CD4-positive, CD25-positive, alpha-beta regulatory T cell (primary cell): Measurements from ENCODE around the gene TRIM65. TPM values are rescaled to one million over a fixed set of nuclear protein-coding genes. Genes with fewer than 3 reads are reported as not detected.

Source experiments
- ATAC-seq, 2 donors: fragments of 150-1000 bp; cut with Tn5 transposase; one replicate each; pipeline ENCODE4 v1.10.0; 2021; ENCODE audit warnings: low read depth in 2 of 2, moderate number of reproducible peaks in 2 of 2, moderate library complexity in 1 of 2
- DNase-seq, 3 donors: peaks; one replicate each; pipeline versions ENCODE4 v3.0.0 to v3.0.0-alpha.2; 2012 to 2022; ENCODE audit warnings: mixed read lengths in 1 of 3
- H3K27ac ChIP-seq: one replicate; pipeline ENCODE4 v1.7.0; 2013; ENCODE audit warnings: mild to moderate bottlenecking, low read length; ENCODE audit not compliant: insufficient read depth, poor library complexity, severe bottlenecking
- H3K27me3 ChIP-seq: one replicate; pipeline ENCODE4 v1.7.0; 2013; ENCODE audit warnings: low read length; ENCODE audit not compliant: control insufficient read depth, insufficient read depth
- H3K36me3 ChIP-seq: one replicate; pipeline ENCODE4 v1.7.0; 2013; ENCODE audit warnings: mild to moderate bottlenecking, low read length, moderate library complexity; ENCODE audit not compliant: control insufficient read depth, insufficient read depth
- H3K4me1 ChIP-seq: 2 replicates; pipeline ENCODE4 v1.7.0; 2013; ENCODE audit warnings: mild to moderate bottlenecking, low read length; ENCODE audit not compliant: insufficient read depth, control insufficient read depth, poor library complexity, severe bottlenecking
- H3K4me3 ChIP-seq: one replicate; pipeline ENCODE4 v1.7.0; 2013; ENCODE audit warnings: low read depth, mild to moderate bottlenecking, low read length, moderate library complexity
- H3K9me3 ChIP-seq, 2 experiments: 1 replicate in 1 of 2; 2 replicates in 1 of 2; pipeline ENCODE4 v1.7.0; 2013; ENCODE audit warnings: low read length in 2 of 2, mild to moderate bottlenecking in 1 of 2, moderate library complexity in 1 of 2; ENCODE audit not compliant: control insufficient read depth in 2 of 2
- H3K27ac Mint-ChIP-seq, 3 donors: one replicate each; pipeline ENCODE4 v1.8.0; 2020 to 2022; ENCODE audit warnings: mild to moderate bottlenecking in 3 of 3, mixed read lengths in 3 of 3, moderate library complexity in 2 of 3
- H3K27me3 Mint-ChIP-seq: one replicate; pipeline ENCODE4 v1.8.0; 2022; ENCODE audit warnings: mild to moderate bottlenecking, mixed read lengths
- H3K36me3 Mint-ChIP-seq: one replicate; pipeline ENCODE4 v1.8.0; 2020; ENCODE audit warnings: mixed read lengths
- H3K4me1 Mint-ChIP-seq, 4 donors: one replicate each; pipeline ENCODE4 v1.8.0; 2020 to 2022; ENCODE audit warnings: mixed read lengths in 4 of 4, mild to moderate bottlenecking in 1 of 4
- H3K4me3 Mint-ChIP-seq, 4 donors: one replicate each; pipeline ENCODE4 v1.8.0; 2020 to 2022; ENCODE audit warnings: mild to moderate bottlenecking in 4 of 4, mixed read lengths in 4 of 4, moderate library complexity in 3 of 4
- H3K9me3 Mint-ChIP-seq, 7 donors: one replicate each; pipeline ENCODE4 v1.8.0; 2020 to 2022; ENCODE audit warnings: mixed read lengths in 7 of 7, mild to moderate bottlenecking in 3 of 7, moderate library complexity in 2 of 7
- polyA plus RNA-seq, 4 donors: library from polyadenylated mRNA; unstranded; fragments of 300-500 nt; fragmentation: Illumina TruSeq; gene quantifications; one replicate each; pipeline ENCODE4 v1.2.3, GENCODE V29; 2021
- total RNA-seq: library from RNA; stranded (reverse); gene quantifications from one replicate; pipeline ENCODE4 v1.2.3, GENCODE V29; 2022

Gene TRIM65
- total and polyA plus RNA-seq, 5 donors from 2014 or later, result 16.9 to 24.3 (median 19.9) TPM

GRCh38 chr17:75849279-75849646 lies 47.5 kb downstream of the TRIM65 start:
- peak overlapping the region in 1 of 4 donors; percentile 75 for H3K4me3 Mint-ChIP-seq
- peaks cover 4 to 46% (median 21%) of the 10 kb centered on the region in 4 donors for H3K4me1 Mint-ChIP-seq
- no peak overlapping the region for H3K27ac Mint-ChIP-seq
- Histone ChIP-seq H3K9me3 (no peaks in the 10 kb centered on the region), H3K27me3 (no peaks in the 10 kb centered on the region), H3K4me1 (peaks cover 31% of the 10 kb centered on the region), H3K27ac (no peak overlapping the region), H3K36me3 (peaks cover 56% of the 10 kb centered on the region), H3K4me3 (no peak overlapping the region)
- DNase-seq, result no peak
- peaks cover 16% of the 10 kb centered on the region for H3K36me3 Mint-ChIP-seq
- H3K27me3 Mint-ChIP-seq, result no peaks in the 10 kb centered on the region
- no peak for ATAC-seq
- peaks cover 0 to 1% (median 0%) of the 10 kb centered on the region in 7 donors for H3K9me3 Mint-ChIP-seq

- H3K36me3 ChIP-seq, result peaks cover 56% of the 10 kb centered on the region
Measured at GRCh38 chr17:75848523-75849278, 48.0 kb downstream of the TRIM65 start.

GRCh38 chr17:75847614-75848522 lies 48.9 kb downstream of the TRIM65 start:
- H3K4me1 ChIP-seq, result peaks cover 30% of the 10 kb centered on the region
- Mint-ChIP-seq H3K27ac (peak overlapping the region in 2 of 3 donors; percentile 69 to 78), H3K9me3 (no peaks in the 10 kb centered on the region), H3K4me1 (peaks cover 4 to 42% (median 15%) of the 10 kb centered on the region in 4 donors), H3K36me3 (peaks cover 16% of the 10 kb centered on the region), H3K27me3 (no peaks in the 10 kb centered on the region), H3K4me3 (peak overlapping the region in 2 of 4 donors; percentile 68 to 97)
- H3K27ac ChIP-seq, result no peak overlapping the region
- no peak overlapping the region for H3K4me3 ChIP-seq
- H3K27me3 ChIP-seq, result no peaks in the 10 kb centered on the region
- ATAC-seq, result no peak
- H3K36me3 ChIP-seq, result peaks cover 56% of the 10 kb centered on the region
- H3K9me3 ChIP-seq, result no peaks in the 10 kb centered on the region
- DNase-seq, result no peak

More at GRCh38 chr17:75848523-75849278, 48.0 kb downstream of the TRIM65 start:
- Mint-ChIP-seq H3K27ac (peak overlapping the region; percentile 32 to 70 (median 69)), H3K36me3 (peaks cover 16% of the 10 kb centered on the region), H3K4me1 (peaks cover 4 to 45% (median 18%) of the 10 kb centered on the region in 4 donors), H3K9me3 (no peaks in the 10 kb centered on the region), H3K4me3 (peak overlapping the region in 2 of 4 donors; percentile 68 to 97), H3K27me3 (no peaks in the 10 kb centered on the region)
- Histone ChIP-seq H3K9me3 (no peaks in the 10 kb centered on the region), H3K27me3 (no peaks in the 10 kb centered on the region), H3K4me1 (peaks cover 31% of the 10 kb centered on the region), H3K4me3 (no peak overlapping the region), H3K27ac (no peak overlapping the region)
- no peak for ATAC-seq
- peak; percentile 67 to 77 (median 70) for DNase-seq

GRCh38 chr17:75846692-75847613 lies 49.8 kb downstream of the TRIM65 start:
- H3K4me3 ChIP-seq, result no peak overlapping the region
- Mint-ChIP-seq H3K4me1 (peaks cover 4 to 41% (median 14%) of the 10 kb centered on the region in 4 donors), H3K9me3 (no peaks in the 10 kb centered on the region), H3K27ac (peak overlapping the region in 1 of 3 donors; percentile 69), H3K36me3 (peaks cover 16% of the 10 kb centered on the region), H3K27me3 (no peaks in the 10 kb centered on the region), H3K4me3 (peak overlapping the region in 2 of 4 donors; percentile 3 to 58)
- DNase-seq (no peak), ATAC-seq (no peak)
- no peak overlapping the region for H3K27ac ChIP-seq
- H3K4me1 ChIP-seq, result peaks cover 39% of the 10 kb centered on the region
- peaks cover 59% of the 10 kb centered on the region for H3K36me3 ChIP-seq
- no peaks in the 10 kb centered on the region for H3K27me3 ChIP-seq
- H3K9me3 ChIP-seq, result no peaks in the 10 kb centered on the region

GRCh38 chr17:75845933-75846691 lies 50.6 kb downstream of the TRIM65 start:
- no peaks in the 10 kb centered on the region for H3K27me3 ChIP-seq
- Mint-ChIP-seq H3K36me3 (peaks cover 13% of the 10 kb centered on the region), H3K4me3 (peak overlapping the region in 3 of 4 donors; percentile 48 to 58 (median 52)), H3K4me1 (peaks cover 4 to 39% (median 11%) of the 10 kb centered on the region in 4 donors), H3K9me3 (no peaks in the 10 kb centered on the region), H3K27me3 (no peaks in the 10 kb centered on the region), H3K27ac (peak overlapping the region; percentile 41 to 88 (median 52))
- ATAC-seq (no peak), DNase-seq (no peak)
- H3K4me1 ChIP-seq, result peaks cover 40% of the 10 kb centered on the region
- no peak overlapping the region for H3K4me3 ChIP-seq
- no peak overlapping the region for H3K27ac ChIP-seq
- peaks cover 54% of the 10 kb centered on the region for H3K36me3 ChIP-seq
- H3K9me3 ChIP-seq, result no peaks in the 10 kb centered on the region

- ATAC-seq (peak; percentile 43 to 48), DNase-seq (peak; percentile 35 to 78 (median 35))
- H3K4me3 Mint-ChIP-seq, result peak overlapping the region; percentile 52 to 65 (median 55)
- no peaks in the 10 kb centered on the region for H3K27me3 Mint-ChIP-seq
- peaks cover 13% of the 10 kb centered on the region for H3K36me3 Mint-ChIP-seq
- H3K4me3 ChIP-seq, result no peak overlapping the region
- peaks cover 43% of the 10 kb centered on the region for H3K4me1 ChIP-seq
- H3K27me3 ChIP-seq, result no peaks in the 10 kb centered on the region
- no peaks in the 10 kb centered on the region for H3K9me3 Mint-ChIP-seq
- peak overlapping the region; percentile 91 for H3K27ac ChIP-seq
- peaks cover 54% of the 10 kb centered on the region for H3K36me3 ChIP-seq
- H3K27ac Mint-ChIP-seq, result peak overlapping the region in 2 of 3 donors; percentile 41 to 73
- no peaks in the 10 kb centered on the region for H3K9me3 ChIP-seq
- H3K4me1 Mint-ChIP-seq, result peaks cover 4 to 39% (median 11%) of the 10 kb centered on the region in 4 donors
Measured at GRCh38 chr17:75845058-75845711, 51.6 kb downstream of the TRIM65 start.
